Neural cell (in vitro differentiated cells): Measurements from ENCODE around the gene ACSS1. TPM values are rescaled to one million over a fixed set of nuclear protein-coding genes. Genes with fewer than 3 reads are reported as not detected.

Experiments
- H2AFZ ChIP-seq: fragments of 200-600, 300-800 bp; sonication (generic), shearing (Covaris generic); 2 replicates; pipeline ENCODE4 v1.6.0; 2014; ENCODE audit warnings: low read depth, mild to moderate bottlenecking, antibody characterized with exemption, low read length, moderate library complexity
- H3F3A ChIP-seq: fragments of 200-600 bp; shearing (Covaris generic); 2 replicates; pipeline ENCODE4 v1.6.1; 2016; ENCODE audit warnings: mild to moderate bottlenecking, moderate library complexity, mixed read lengths, antibody characterized with exemption, low read length; ENCODE audit not compliant: insufficient read depth, poor library complexity, severe bottlenecking
- H3K27ac ChIP-seq: fragments of 200-600, 300-800 bp; sonication (generic), shearing (Covaris generic); 2 replicates; pipeline ENCODE4 v1.5.1; 2014; ENCODE audit warnings: mild to moderate bottlenecking, low read length, moderate library complexity
- H3K27me3 ChIP-seq: fragments of 300-800, 200-600 bp; sonication (generic), shearing (Covaris generic); 2 replicates; pipeline ENCODE4 v1.6.0; 2014; ENCODE audit warnings: mild to moderate bottlenecking, low read depth, low read length, moderate library complexity; ENCODE audit not compliant: insufficient read depth
- H3K36me3 ChIP-seq: fragments of 300-800, 200-600 bp; sonication (generic), shearing (Covaris generic); 2 replicates; pipeline ENCODE4 v1.5.1; 2014; ENCODE audit warnings: mild to moderate bottlenecking, antibody characterized with exemption, low read length, moderate library complexity; ENCODE audit not compliant: insufficient read depth
- H3K4me2 ChIP-seq: fragments of 300-800, 200-600 bp; sonication (generic), shearing (Covaris generic); 2 replicates; pipeline ENCODE4 v1.6.0; 2014; ENCODE audit warnings: mild to moderate bottlenecking, low read length
- H3K4me3 ChIP-seq: fragments of 300-800, 200-600 bp; sonication (generic), shearing (Covaris generic); 2 replicates; pipeline ENCODE4 v1.5.1; 2014; ENCODE audit warnings: mild to moderate bottlenecking, low read length, moderate library complexity
- H3K79me2 ChIP-seq: fragments of 200-600 bp; shearing (Covaris generic); replicated peaks from 2 replicates; pipeline ENCODE4 v1.6.0; 2014; ENCODE audit warnings: mild to moderate bottlenecking, low read length, moderate library complexity; ENCODE audit not compliant: insufficient read depth
- H3K9ac ChIP-seq: fragments of 300-800, 200-600 bp; sonication (generic), shearing (Covaris generic); 2 replicates; pipeline ENCODE4 v1.6.1; 2016; ENCODE audit warnings: mild to moderate bottlenecking, low read length, mixed read lengths
- H3K9me2 ChIP-seq: fragments of 200-600 bp; shearing (Covaris generic); 2 replicates; pipeline ENCODE4 v1.6.1; 2016; ENCODE audit warnings: mild to moderate bottlenecking, low read length, mixed read lengths; ENCODE audit not compliant: insufficient read depth
- H3K9me3 ChIP-seq: fragments of 200-600, 300-800 bp; sonication (generic), shearing (Covaris generic); 2 replicates; pipeline ENCODE4 v1.6.1; 2016; ENCODE audit warnings: mild to moderate bottlenecking, mixed run types, low read length, moderate library complexity, mixed read lengths
- H4K20me1 ChIP-seq: fragments of 200-600 bp; shearing (Covaris generic); 2 replicates; pipeline ENCODE4 v1.6.1; 2016; ENCODE audit warnings: mild to moderate bottlenecking, mixed run types; ENCODE audit not compliant: insufficient read depth
- CTCF ChIP-seq: fragments of 450-650 bp; IDR thresholded peaks from 2 replicates; pipeline ENCODE4 v1.5.1; 2014; ENCODE audit warnings: antibody characterized with exemption, mild to moderate bottlenecking, moderate library complexity; ENCODE audit not compliant: poor library complexity, severe bottlenecking
- EP300 ChIP-seq: fragments of 450-650 bp; conservative IDR thresholded peaks from 2 replicates; pipeline ENCODE4 v1.6.1; 2014; ENCODE audit warnings: antibody characterized with exemption, mild to moderate bottlenecking, moderate library complexity; ENCODE audit not compliant: poor library complexity, severe bottlenecking
- EZH2 ChIP-seq: fragments of 200-600, 300-800 bp; shearing (Covaris generic), sonication (generic); IDR thresholded peaks from 2 replicates; pipeline ENCODE4 v1.6.1; 2014; ENCODE audit warnings: antibody characterized with exemption, low read length, borderline replicate concordance, mild to moderate bottlenecking; ENCODE audit not compliant: insufficient read depth, poor library complexity, severe bottlenecking
- MXI1 ChIP-seq: fragments of 450-650 bp; conservative IDR thresholded peaks from 2 replicates; pipeline ENCODE4 v1.6.1; 2014; ENCODE audit warnings: antibody characterized with exemption, mild to moderate bottlenecking; ENCODE audit not compliant: poor library complexity, severe bottlenecking
- POLR2AphosphoS5 ChIP-seq: IDR thresholded peaks from 2 replicates; pipeline ENCODE4 v1.6.1; 2012
- RAD21 ChIP-seq: fragments of 450-650 bp; conservative IDR thresholded peaks from 2 replicates; pipeline ENCODE4 v1.6.1; 2014; ENCODE audit warnings: antibody characterized with exemption, mild to moderate bottlenecking, moderate library complexity
- SMC3 ChIP-seq: fragments of 450-650 bp; conservative IDR thresholded peaks from 2 replicates; pipeline ENCODE4 v1.6.1; 2014; ENCODE audit warnings: antibody characterized with exemption, mild to moderate bottlenecking, moderate library complexity; ENCODE audit not compliant: poor library complexity
- TAF1 ChIP-seq: IDR thresholded peaks from 2 replicates; pipeline ENCODE4 v1.6.1; 2012; ENCODE audit warnings: low read depth
- polyA plus RNA-seq: library from polyadenylated mRNA; depleted of rRNA; stranded (reverse); fragments of >200 nt; gene quantifications from 2 replicates; pipeline ENCODE4 v1.2.3, GENCODE V29; 2014
- TF ChIP-seq, protein P1 (sequence below): IDR thresholded peaks from 2 replicates; pipeline ENCODE4 v1.6.1; 2012; ENCODE audit warnings: borderline replicate concordance

The ACSS1 gene
- polyA plus RNA-seq, 1 donor from 2014 or later = not detected

- Histone ChIP-seq H3K27ac (no peak overlapping the region), H3K9me2 (no peaks in the 10 kb centered on the region), H3K9ac (no peak overlapping the region), H2AFZ (no peak overlapping the region), H4K20me1 (no peaks in the 10 kb centered on the region), H3K36me3 (no peaks in the 10 kb centered on the region), H3K4me2 (no peak overlapping the region), H3K4me3 (no peak overlapping the region), H3K9me3 (no peaks in the 10 kb centered on the region), H3F3A (no peaks in the 10 kb centered on the region), H3K79me2 (no peaks in the 10 kb centered on the region), H3K27me3 (no peaks in the 10 kb centered on the region)
- TF ChIP-seq EZH2 (no peak), MXI1 (no peak), RAD21 (no peak), TAF1 (no peak), EP300 (no peak), SMC3 (no peak), CTCF (no peak), POLR2AphosphoS5 (no peak)
- TF ChIP-seq, protein P1, sequence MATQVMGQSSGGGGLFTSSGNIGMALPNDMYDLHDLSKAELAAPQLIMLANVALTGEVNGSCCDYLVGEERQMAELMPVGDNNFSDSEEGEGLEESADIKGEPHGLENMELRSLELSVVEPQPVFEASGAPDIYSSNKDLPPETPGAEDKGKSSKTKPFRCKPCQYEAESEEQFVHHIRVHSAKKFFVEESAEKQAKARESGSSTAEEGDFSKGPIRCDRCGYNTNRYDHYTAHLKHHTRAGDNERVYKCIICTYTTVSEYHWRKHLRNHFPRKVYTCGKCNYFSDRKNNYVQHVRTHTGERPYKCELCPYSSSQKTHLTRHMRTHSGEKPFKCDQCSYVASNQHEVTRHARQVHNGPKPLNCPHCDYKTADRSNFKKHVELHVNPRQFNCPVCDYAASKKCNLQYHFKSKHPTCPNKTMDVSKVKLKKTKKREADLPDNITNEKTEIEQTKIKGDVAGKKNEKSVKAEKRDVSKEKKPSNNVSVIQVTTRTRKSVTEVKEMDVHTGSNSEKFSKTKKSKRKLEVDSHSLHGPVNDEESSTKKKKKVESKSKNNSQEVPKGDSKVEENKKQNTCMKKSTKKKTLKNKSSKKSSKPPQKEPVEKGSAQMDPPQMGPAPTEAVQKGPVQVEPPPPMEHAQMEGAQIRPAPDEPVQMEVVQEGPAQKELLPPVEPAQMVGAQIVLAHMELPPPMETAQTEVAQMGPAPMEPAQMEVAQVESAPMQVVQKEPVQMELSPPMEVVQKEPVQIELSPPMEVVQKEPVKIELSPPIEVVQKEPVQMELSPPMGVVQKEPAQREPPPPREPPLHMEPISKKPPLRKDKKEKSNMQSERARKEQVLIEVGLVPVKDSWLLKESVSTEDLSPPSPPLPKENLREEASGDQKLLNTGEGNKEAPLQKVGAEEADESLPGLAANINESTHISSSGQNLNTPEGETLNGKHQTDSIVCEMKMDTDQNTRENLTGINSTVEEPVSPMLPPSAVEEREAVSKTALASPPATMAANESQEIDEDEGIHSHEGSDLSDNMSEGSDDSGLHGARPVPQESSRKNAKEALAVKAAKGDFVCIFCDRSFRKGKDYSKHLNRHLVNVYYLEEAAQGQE = no peak
Observed at GRCh38 chr20:25015986-25016385, 42.0 kb downstream of the ACSS1 start.

GRCh38 chr20:25014816-25015215 is 43.1 kb downstream of the ACSS1 start:
- no peaks in the 10 kb centered on the region for H3K36me3 ChIP-seq

More at GRCh38 chr20:25014816-25015215, 43.1 kb downstream of the ACSS1 start:
- H3K27me3 ChIP-seq = no peaks in the 10 kb centered on the region
- H3K4me3 ChIP-seq = no peak overlapping the region
- no peaks in the 10 kb centered on the region for H3K9me3 ChIP-seq
- no peak overlapping the region for H3K4me2 ChIP-seq
- no peak overlapping the region for H3K9ac ChIP-seq
- H3K27ac ChIP-seq = no peak overlapping the region
- no peaks in the 10 kb centered on the region for H3K79me2 ChIP-seq
- no peaks in the 10 kb centered on the region for H4K20me1 ChIP-seq
- no peak overlapping the region for H2AFZ ChIP-seq
- no peaks in the 10 kb centered on the region for H3K9me2 ChIP-seq
- TF ChIP-seq POLR2AphosphoS5 = no peak
- no peak for TF ChIP-seq CTCF
- TF ChIP-seq, protein P1 = no peak
- TF ChIP-seq EP300 = no peak
- TF ChIP-seq EZH2 = no peak
- no peak for TF ChIP-seq TAF1
- no peak for TF ChIP-seq SMC3
- TF ChIP-seq RAD21 = no peak
- no peak for TF ChIP-seq MXI1
- no peaks in the 10 kb centered on the region for H3F3A ChIP-seq
